HG02571 (cell line): ENCODE measurements around the gene KMT2B.
"Not testable (repeated sequence)": the region's sequence is repeated elsewhere in the genome, so short reads cannot be mapped to it uniquely, and the experiment has no call there.

Experiments
- ATAC-seq: cut with Tn5 transposase; IDR thresholded peaks from one replicate; pipeline ENCODE4 v1.9.1; 2021; ENCODE audit warnings: mild to moderate bottlenecking, moderate library complexity; ENCODE audit not compliant: unreplicated experiment

The KMT2B gene

GRCh38 chr19:35755550-35756376 is 38.0 kb downstream of the KMT2B start:
- no peak for ATAC-seq

- ATAC-seq: no peak
Observed at GRCh38 chr19:35756377-35757230, 38.8 kb downstream of the KMT2B start, which contains the start of gene HSPB6. Gene HSPB6 (minus strand): TSS chr19:35757029. CDS start chr19:35757008, 21 bp downstream.

DNA sequence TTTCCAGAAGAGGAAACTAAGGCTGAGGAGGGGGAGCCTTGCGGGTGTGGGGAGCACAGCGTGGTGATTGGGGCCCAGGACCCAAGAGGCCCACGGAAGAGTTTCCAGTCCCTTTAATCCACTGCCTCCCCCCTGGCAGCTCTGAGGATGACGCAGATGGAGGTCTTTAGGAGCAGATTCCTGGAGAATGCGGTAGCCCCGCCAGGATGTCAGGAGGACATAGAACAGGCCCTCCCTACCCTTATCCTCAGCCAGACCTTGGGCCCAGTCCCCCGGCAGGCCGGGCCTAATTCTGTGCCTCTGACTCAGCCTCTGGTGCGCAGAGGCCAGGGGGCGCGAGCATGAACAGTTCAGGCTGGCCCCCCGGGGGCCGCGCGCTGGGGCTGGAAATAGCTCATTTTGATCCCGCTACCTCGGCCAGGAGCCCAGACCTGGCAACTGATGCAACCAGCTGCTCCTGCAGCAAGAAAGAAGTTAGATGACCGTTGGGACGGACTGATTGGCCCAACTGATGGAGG is 39.5 kb downstream of the KMT2B start:
- no peak for ATAC-seq

- ATAC-seq: peak; percentile 95
Observed at GRCh38 chr19:35757749-35758608, 40.2 kb downstream of the KMT2B start, which contains the start of gene PROSER3. Gene PROSER3 (plus strand): TSS chr19:35758176. CDS start chr19:35758216, 40 bp downstream.

DNA sequence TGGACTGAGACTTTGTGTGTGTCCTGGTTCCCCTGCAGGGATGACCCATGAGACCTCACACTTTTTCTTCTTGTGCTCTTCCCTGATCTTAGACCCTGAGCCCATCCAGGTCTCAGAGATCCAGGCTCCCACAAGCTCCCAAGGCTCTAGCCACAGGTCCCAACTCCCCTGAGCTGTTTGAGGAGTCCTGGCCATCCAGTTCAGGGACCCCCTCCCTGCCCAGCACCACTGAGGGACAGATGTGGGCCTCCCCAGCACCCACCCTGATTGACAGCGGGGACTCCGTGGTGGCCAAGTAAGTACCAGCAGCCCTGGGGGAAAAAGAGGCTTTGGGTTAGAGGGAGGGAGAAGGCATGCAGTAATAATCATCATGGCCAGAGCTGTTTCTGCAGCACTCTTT is 41.9 kb downstream of the KMT2B start:
- no peak for ATAC-seq

DNA sequence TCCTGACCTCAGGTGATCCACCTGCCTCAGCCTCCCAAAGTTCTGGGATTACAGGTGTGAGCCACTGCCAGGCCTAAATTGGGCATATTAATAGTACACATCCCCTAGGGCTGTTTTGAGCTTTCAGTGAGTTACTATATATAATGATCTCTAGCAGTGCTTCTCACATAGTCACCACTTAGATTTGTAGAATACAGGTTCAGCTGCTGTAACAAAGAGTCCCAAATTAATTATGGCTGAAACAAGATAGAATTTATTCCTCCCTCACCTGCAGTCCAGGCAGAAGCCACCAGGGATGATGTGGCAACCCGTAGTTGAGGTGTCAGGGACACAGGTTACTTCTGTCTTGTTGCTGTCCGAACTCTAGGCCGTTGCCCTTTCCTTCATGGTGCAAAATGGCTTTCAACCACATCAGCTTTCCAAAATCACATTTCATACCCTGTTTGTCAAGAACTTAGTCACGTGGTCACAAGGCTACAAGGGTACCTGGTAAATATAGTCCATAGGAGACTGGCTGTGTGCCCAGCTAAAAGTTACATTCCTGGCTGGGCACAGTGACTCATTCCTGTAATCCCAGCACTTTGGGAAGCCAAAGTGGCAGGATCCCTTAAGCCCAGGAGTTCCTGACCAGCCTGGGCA is 43.0 kb downstream of the KMT2B start:
- no peak for ATAC-seq

- ATAC-seq: no peak
Observed at GRCh38 chr19:35764432-35765315, 46.9 kb downstream of the KMT2B start.

GRCh38 chr19:35766571-35767104 is 48.8 kb downstream of the KMT2B start:
- ATAC-seq: no peak

GRCh38 chr19:35767288-35768081 is 49.7 kb downstream of the KMT2B start:
- no peak for ATAC-seq

GRCh38 chr19:35768082-35768421 is 50.2 kb downstream of the KMT2B start:
- no peak for ATAC-seq

DNA sequence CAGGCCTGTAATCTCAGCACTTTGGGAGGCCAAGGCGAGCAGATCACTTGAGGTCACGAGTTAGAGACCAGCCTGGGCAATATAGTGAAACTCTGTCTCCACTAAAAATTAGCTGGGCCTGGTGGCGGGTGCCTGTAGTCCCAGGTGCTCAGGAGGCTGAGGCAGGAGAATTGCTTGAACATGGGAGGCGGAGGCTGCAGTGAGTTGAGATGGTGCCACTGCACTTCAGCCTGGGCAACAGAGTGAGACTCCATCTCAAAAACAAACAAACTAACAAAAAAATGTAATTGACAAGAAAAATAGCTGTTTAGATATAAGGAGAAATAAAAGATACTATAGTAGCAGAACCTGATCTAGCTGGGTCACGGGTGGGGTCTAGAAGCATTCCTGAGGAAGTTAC is 54.6 kb downstream of the KMT2B start:
- not testable (repeated sequence) for ATAC-seq

- ATAC-seq: no peak
Observed at GRCh38 chr19:35773020-35773806, 55.4 kb downstream of the KMT2B start.

DNA sequence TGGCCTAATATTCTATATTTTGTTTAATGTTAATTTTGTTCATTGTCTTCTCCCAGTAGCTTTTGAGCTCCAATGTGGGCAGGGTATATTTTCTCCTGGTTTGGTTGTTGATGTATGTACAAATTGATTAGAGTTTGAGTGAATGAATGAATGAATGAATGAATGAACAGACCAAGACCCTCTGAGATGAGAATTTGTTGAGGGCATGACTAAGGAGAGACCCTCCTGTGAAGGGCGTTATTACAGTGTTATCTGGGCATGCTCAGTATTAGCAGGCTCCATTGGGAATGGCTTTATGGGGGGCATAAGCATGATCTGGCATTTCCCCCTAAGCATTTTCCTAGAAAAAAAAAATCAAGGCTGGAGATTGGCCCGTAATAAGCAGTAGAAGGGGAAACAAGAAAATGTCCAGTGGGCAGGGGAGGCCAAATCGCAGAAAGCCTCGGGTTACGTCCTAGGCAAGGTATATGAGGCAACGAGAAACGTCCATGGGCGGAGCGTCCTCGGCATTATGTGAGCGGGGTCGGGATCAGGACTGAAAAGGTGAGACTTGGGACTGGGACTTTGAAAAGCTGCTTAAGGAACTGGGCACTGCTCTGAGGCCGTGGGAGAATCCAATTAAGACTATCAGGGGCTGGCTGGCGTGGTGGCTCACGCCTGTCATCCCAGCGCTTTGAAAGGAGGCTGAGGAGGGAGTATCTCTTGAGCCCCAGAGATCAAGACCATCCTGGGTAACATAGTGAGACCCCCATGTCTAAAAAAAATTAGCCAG is 56.7 kb downstream of the KMT2B start:
- no peak for ATAC-seq

- no peak for ATAC-seq
Observed at GRCh38 chr19:35775046-35775297, 57.2 kb downstream of the KMT2B start.

GRCh38 chr19:35775298-35776101 is 57.7 kb downstream of the KMT2B start, which contains the start of gene ARHGAP33:
Gene ARHGAP33 (plus strand): TSS chr19:35775564. CDS start chr19:35775659, 95 bp downstream.
- ATAC-seq: peak; percentile 87
